DLD1 (cell line): ENCODE measurements around the gene PFAS.

ENCODE experiments used
- in situ Hi-C: cut with HindIII; loops from 2 replicates; pipeline ENCODE4 v1.10.0; 2017; ENCODE audit warnings: low sequenced_read_pairs

Gene PFAS

GRCh38 chr17:8266648-8267479 is 17.8 kb downstream of the PFAS start:
- in situ Hi-C loops, result no loop called here

GRCh38 chr17:8267480-8268147 is 18.5 kb downstream of the PFAS start:
- in situ Hi-C loops, result no loop called here

- in situ Hi-C loops, result no loop called here
Measured at GRCh38 chr17:8268550-8269298, 19.6 kb downstream of the PFAS start.

GRCh38 chr17:8272421-8272820 is 23.3 kb downstream of the PFAS start:
- in situ Hi-C loops, result no loop called here

GRCh38 chr17:8273884-8274444 is 24.9 kb downstream of the PFAS start:
- in situ Hi-C loops, result no loop called here

GRCh38 chr17:8274816-8275215 is 25.7 kb downstream of the PFAS start:
- in situ Hi-C loops, result no loop called here

- in situ Hi-C loops, result no loop called here
Measured at GRCh38 chr17:8275421-8276290, 26.6 kb downstream of the PFAS start.

- in situ Hi-C loops, result no loop called here
Measured at GRCh38 chr17:8277317-8277716, 28.2 kb downstream of the PFAS start.

GRCh38 chr17:8282345-8282744 is 33.3 kb downstream of the PFAS start:
- in situ Hi-C loops, result no loop called here

GRCh38 chr17:8283356-8283755 is 34.3 kb downstream of the PFAS start:
- in situ Hi-C loops, result no loop called here

- in situ Hi-C loops, result no loop called here
Measured at GRCh38 chr17:8284126-8284525, 35.0 kb downstream of the PFAS start.

GRCh38 chr17:8285270-8286181 is 36.4 kb downstream of the PFAS start:
- in situ Hi-C loops, result no loop called here

- in situ Hi-C loops, result no loop called here
Measured at GRCh38 chr17:8287651-8288335, 38.7 kb downstream of the PFAS start.

- in situ Hi-C loops, result no loop called here
Measured at GRCh38 chr17:8288336-8289102, 39.4 kb downstream of the PFAS start, which contains the start of gene RANGRF. Gene RANGRF (plus strand): TSS chr17:8288670. CDS start chr17:8288789, 119 bp downstream.

- in situ Hi-C loops, result no loop called here
Measured at GRCh38 chr17:8289103-8289397, 40.0 kb downstream of the PFAS start.

- in situ Hi-C loops, result no loop called here
Measured at GRCh38 chr17:8290043-8290442, 41.0 kb downstream of the PFAS start.

GRCh38 chr17:8292639-8293395 is 43.7 kb downstream of the PFAS start:
- in situ Hi-C loops, result no loop called here
